HepG2 (cell line): ENCODE measurements around the gene GJA5. TPM values are rescaled to one million over a fixed set of nuclear protein-coding genes. Genes with fewer than 3 reads are reported as not detected.

Experiments used
- CENPT ChIP-seq: sonication (generic); formaldehyde crosslinking; IDR thresholded peaks from 2 replicates; pipeline ENCODE4 v1.8.0; 2022; ENCODE audit warnings: low read depth, mild to moderate bottlenecking, moderate library complexity, missing genetic modification reagents
- HDAC1 ChIP-seq: sonication (generic); formaldehyde crosslinking; IDR thresholded peaks from 2 replicates; pipeline ENCODE4 v1.5.1; 2020; ENCODE audit warnings: mild to moderate bottlenecking, missing genetic modification reagents
- NFYC ChIP-seq: IDR thresholded peaks from 2 replicates; pipeline ENCODE4 v1.6.1; 2016; ENCODE audit warnings: missing genetic modification reagents, missing compliant biosample characterization
- NRL ChIP-seq: sonication (generic); formaldehyde crosslinking; IDR thresholded peaks from 2 replicates; pipeline ENCODE4 v1.5.0; 2020; ENCODE audit warnings: missing genetic modification reagents, mild to moderate bottlenecking, moderate library complexity, borderline replicate concordance
- TBX2 ChIP-seq: sonication (generic); formaldehyde crosslinking; IDR thresholded peaks from 2 replicates; pipeline ENCODE4 v1.5.0; 2020; ENCODE audit warnings: missing genetic modification reagents, mild to moderate bottlenecking, borderline replicate concordance
- U2AF2 ChIP-seq: fragments of 200-400 bp; formaldehyde crosslinking; IDR thresholded peaks from 2 replicates; pipeline ENCODE4 v1.6.1; 2017; ENCODE audit warnings: low read depth, mild to moderate bottlenecking, low read length
- ZBTB38 ChIP-seq: sonication (generic); formaldehyde crosslinking; IDR thresholded peaks from 2 replicates; pipeline ENCODE4 v1.5.1; 2020; ENCODE audit warnings: mild to moderate bottlenecking, missing genetic modification reagents
- ZKSCAN5 ChIP-seq: sonication (generic); formaldehyde crosslinking; IDR thresholded peaks from 2 replicates; pipeline ENCODE4 v1.5.1; 2020; ENCODE audit warnings: mild to moderate bottlenecking, missing genetic modification reagents
- ZNF253 ChIP-seq: sonication (generic); formaldehyde crosslinking; IDR thresholded peaks from 2 replicates; pipeline ENCODE4 v1.8.0; 2022; ENCODE audit warnings: mild to moderate bottlenecking, missing genetic modification reagents, borderline replicate concordance
- ZNF3 ChIP-seq: IDR thresholded peaks from 2 replicates; pipeline ENCODE4 v1.7.0; 2017; ENCODE audit warnings: inconsistent platforms
- ZNF432 ChIP-seq: sonication (generic); formaldehyde crosslinking; IDR thresholded peaks from 2 replicates; pipeline ENCODE4 v1.5.0; 2020; ENCODE audit warnings: missing genetic modification reagents, mild to moderate bottlenecking, borderline replicate concordance
- ZSCAN31 ChIP-seq: sonication (generic); formaldehyde crosslinking; IDR thresholded peaks from 2 replicates; pipeline ENCODE4 v1.5.0; 2020; ENCODE audit warnings: low read depth, mild to moderate bottlenecking, missing genetic modification reagents
- polyA plus RNA-seq, 8 experiments: library from polyadenylated mRNA; depleted of rRNA in 3 of 8; stranded (reverse) in 7 of 8; unstranded in 1 of 8; fragments of >200 nt; fragmentation: Illumina TruSeq in 4 of 8; extraction: Trizol in 4 of 8; gene quantifications; 2 replicates each; pipeline versions ENCODE4 v1.2.1 to v1.2.3, GENCODE V29; 2011 to 2016; ENCODE audit warnings: low read depth in 4 of 8, missing spikeins in 1 of 8, mixed read lengths in 1 of 8; ENCODE audit not compliant: insufficient read depth in 1 of 8
- total RNA-seq, 5 experiments: library from RNA; depleted of rRNA; stranded (reverse); fragments of >200 nt; fragmentation: Illumina TruSeq; extraction: Trizol; gene quantifications; 2 replicates each; pipeline ENCODE4 v1.2.3, GENCODE V29; 2016; ENCODE audit warnings: low read depth in 1 of 5
- TF ChIP-seq, protein P1 (sequence below): sonication (generic); formaldehyde crosslinking; IDR thresholded peaks from 2 replicates; pipeline ENCODE4 v1.4.0; 2020; ENCODE audit warnings: missing genetic modification reagents, borderline replicate concordance
- TF ChIP-seq, protein P2 (sequence below): sonication (generic); formaldehyde crosslinking; IDR thresholded peaks from 2 replicates; pipeline ENCODE4 v1.4.0; 2020; ENCODE audit warnings: missing genetic modification reagents, borderline replicate concordance
- TF ChIP-seq, protein P3 (sequence below): sonication (generic); formaldehyde crosslinking; IDR thresholded peaks from 2 replicates; pipeline ENCODE4 v1.8.0; 2022; ENCODE audit warnings: mild to moderate bottlenecking, missing genetic modification reagents; ENCODE audit not compliant: insufficient replicate concordance
- TF ChIP-seq, protein P4 (sequence below): sonication (generic); formaldehyde crosslinking; IDR thresholded peaks from 2 replicates; pipeline ENCODE4 v1.5.0; 2020; ENCODE audit warnings: mild to moderate bottlenecking, missing genetic modification reagents
- TF ChIP-seq, protein P5 (sequence below): IDR thresholded peaks from 2 replicates; pipeline ENCODE4 v1.6.1; 2016; ENCODE audit warnings: mild to moderate bottlenecking, missing biosample characterization, missing genetic modification reagents

GJA5 gene
- total and polyA plus RNA-seq, 2 of the 13 experiments (the other 11 are each of a cell fraction or from before 2014, with no cell fraction given) = not detected

DNA sequence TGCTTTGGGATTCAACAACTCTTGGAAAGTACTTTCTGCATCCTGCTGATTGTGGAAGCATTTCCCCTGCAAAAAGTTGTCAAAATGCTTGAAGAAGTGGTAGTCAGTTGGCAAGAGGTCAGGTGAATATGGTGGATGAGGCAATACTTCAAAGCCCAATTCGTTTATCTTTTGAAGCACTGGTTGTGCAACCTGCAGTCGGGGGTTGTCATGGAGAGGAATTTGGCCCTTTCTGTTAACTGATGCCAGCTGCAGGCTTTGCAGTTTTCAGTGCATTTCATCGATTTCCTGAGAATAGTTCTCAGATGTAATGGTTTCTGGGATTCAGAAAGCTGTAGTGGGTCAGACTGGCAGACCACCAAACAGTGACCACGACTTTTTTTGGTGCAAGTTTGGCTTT lies 47.6 kb upstream of the GJA5 start (continued):
- TF ChIP-seq, protein P1, sequence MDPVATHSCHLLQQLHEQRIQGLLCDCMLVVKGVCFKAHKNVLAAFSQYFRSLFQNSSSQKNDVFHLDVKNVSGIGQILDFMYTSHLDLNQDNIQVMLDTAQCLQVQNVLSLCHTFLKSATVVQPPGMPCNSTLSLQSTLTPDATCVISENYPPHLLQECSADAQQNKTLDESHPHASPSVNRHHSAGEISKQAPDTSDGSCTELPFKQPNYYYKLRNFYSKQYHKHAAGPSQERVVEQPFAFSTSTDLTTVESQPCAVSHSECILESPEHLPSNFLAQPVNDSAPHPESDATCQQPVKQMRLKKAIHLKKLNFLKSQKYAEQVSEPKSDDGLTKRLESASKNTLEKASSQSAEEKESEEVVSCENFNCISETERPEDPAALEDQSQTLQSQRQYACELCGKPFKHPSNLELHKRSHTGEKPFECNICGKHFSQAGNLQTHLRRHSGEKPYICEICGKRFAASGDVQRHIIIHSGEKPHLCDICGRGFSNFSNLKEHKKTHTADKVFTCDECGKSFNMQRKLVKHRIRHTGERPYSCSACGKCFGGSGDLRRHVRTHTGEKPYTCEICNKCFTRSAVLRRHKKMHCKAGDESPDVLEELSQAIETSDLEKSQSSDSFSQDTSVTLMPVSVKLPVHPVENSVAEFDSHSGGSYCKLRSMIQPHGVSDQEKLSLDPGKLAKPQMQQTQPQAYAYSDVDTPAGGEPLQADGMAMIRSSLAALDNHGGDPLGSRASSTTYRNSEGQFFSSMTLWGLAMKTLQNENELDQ (CRISPR knock-in tag) = no peak
- TF ChIP-seq ZKSCAN5 (CRISPR knock-in tag) (no peak), TBX2 (CRISPR knock-in tag) (peak; percentile 91), U2AF2 (no peak), ZNF3 (CRISPR knock-in tag) (0 out of 2 replicates have a peak, but pooled peaks have one; percentile 57), NFYC (CRISPR knock-in tag) (no peak), ZNF253 (CRISPR knock-in tag) (no peak), ZSCAN31 (CRISPR knock-in tag) (no peak), HDAC1 (peak; percentile 82), CENPT (CRISPR knock-in tag) (no peak), ZNF432 (CRISPR knock-in tag) (no peak), ZBTB38 (CRISPR knock-in tag) (no peak), NRL (CRISPR knock-in tag) (no peak)
- TF ChIP-seq, protein P2, sequence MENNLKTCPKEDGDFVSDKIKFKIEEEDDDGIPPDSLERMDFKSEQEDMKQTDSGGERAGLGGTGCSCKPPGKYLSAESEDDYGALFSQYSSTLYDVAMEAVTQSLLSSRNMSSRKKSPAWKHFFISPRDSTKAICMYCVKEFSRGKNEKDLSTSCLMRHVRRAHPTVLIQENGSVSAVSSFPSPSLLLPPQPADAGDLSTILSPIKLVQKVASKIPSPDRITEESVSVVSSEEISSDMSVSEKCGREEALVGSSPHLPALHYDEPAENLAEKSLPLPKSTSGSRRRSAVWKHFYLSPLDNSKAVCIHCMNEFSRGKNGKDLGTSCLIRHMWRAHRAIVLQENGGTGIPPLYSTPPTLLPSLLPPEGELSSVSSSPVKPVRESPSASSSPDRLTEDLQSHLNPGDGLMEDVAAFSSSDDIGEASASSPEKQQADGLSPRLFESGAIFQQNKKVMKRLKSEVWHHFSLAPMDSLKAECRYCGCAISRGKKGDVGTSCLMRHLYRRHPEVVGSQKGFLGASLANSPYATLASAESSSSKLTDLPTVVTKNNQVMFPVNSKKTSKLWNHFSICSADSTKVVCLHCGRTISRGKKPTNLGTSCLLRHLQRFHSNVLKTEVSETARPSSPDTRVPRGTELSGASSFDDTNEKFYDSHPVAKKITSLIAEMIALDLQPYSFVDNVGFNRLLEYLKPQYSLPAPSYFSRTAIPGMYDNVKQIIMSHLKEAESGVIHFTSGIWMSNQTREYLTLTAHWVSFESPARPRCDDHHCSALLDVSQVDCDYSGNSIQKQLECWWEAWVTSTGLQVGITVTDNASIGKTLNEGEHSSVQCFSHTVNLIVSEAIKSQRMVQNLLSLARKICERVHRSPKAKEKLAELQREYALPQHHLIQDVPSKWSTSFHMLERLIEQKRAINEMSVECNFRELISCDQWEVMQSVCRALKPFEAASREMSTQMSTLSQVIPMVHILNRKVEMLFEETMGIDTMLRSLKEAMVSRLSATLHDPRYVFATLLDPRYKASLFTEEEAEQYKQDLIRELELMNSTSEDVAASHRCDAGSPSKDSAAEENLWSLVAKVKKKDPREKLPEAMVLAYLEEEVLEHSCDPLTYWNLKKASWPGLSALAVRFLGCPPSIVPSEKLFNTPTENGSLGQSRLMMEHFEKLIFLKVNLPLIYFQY (CRISPR knock-in tag) = no peak
- TF ChIP-seq, protein P3, sequence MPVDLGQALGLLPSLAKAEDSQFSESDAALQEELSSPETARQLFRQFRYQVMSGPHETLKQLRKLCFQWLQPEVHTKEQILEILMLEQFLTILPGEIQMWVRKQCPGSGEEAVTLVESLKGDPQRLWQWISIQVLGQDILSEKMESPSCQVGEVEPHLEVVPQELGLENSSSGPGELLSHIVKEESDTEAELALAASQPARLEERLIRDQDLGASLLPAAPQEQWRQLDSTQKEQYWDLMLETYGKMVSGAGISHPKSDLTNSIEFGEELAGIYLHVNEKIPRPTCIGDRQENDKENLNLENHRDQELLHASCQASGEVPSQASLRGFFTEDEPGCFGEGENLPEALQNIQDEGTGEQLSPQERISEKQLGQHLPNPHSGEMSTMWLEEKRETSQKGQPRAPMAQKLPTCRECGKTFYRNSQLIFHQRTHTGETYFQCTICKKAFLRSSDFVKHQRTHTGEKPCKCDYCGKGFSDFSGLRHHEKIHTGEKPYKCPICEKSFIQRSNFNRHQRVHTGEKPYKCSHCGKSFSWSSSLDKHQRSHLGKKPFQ (CRISPR knock-in tag) = no peak
- TF ChIP-seq, protein P4, sequence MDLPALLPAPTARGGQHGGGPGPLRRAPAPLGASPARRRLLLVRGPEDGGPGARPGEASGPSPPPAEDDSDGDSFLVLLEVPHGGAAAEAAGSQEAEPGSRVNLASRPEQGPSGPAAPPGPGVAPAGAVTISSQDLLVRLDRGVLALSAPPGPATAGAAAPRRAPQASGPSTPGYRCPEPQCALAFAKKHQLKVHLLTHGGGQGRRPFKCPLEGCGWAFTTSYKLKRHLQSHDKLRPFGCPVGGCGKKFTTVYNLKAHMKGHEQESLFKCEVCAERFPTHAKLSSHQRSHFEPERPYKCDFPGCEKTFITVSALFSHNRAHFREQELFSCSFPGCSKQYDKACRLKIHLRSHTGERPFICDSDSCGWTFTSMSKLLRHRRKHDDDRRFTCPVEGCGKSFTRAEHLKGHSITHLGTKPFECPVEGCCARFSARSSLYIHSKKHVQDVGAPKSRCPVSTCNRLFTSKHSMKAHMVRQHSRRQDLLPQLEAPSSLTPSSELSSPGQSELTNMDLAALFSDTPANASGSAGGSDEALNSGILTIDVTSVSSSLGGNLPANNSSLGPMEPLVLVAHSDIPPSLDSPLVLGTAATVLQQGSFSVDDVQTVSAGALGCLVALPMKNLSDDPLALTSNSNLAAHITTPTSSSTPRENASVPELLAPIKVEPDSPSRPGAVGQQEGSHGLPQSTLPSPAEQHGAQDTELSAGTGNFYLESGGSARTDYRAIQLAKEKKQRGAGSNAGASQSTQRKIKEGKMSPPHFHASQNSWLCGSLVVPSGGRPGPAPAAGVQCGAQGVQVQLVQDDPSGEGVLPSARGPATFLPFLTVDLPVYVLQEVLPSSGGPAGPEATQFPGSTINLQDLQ (CRISPR knock-in tag) = no peak
- TF ChIP-seq, protein P5, sequence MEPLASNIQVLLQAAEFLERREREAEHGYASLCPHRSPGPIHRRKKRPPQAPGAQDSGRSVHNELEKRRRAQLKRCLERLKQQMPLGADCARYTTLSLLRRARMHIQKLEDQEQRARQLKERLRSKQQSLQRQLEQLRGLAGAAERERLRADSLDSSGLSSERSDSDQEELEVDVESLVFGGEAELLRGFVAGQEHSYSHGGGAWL (CRISPR knock-in tag) = no peak
